ENCODE measurements around the gene HDGFL2. TPM values are rescaled to one million over a fixed set of nuclear protein-coding genes. Genes with fewer than 3 reads are reported as not detected.

HDGFL2 gene
- total and polyA plus RNA-seq, 4 donors, result 36.5 to 47.0 (median 38.8) TPM

DNA sequence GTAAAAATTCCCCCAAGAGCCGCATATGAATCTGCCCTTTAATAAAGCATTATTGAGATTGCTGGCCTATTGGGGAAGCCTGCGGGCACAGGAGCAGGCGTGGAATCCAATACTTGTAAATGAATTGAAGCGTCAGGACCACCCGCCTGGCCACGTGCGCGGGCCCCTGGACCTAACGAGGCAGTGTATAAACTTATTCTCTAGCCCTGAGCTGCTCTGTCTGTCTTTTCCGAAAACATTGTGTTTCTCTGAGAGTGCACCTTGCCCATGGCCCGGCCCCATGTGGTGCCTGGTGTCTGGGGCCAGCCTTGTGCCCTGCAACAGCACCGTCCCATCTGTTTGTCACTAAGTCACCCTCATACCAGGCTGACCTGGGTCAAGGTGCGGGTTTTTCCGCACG, 28.9 kb upstream of the HDGFL2 start:
- H3K9me3 ChIP-seq (ENCODE audit: control insufficient read depth in 4 of 4, insufficient read depth in 3 of 4, low read length in 3 of 4), result no peaks in the 10 kb centered on the region
- 93 to 95% methylated on average over 15 of the region's 15 CpGs for WGBS, 2 donors
- H3K4me1 ChIP-seq (ENCODE audit: control insufficient read depth in 5 of 5, insufficient read depth in 5 of 5, low read length in 5 of 5), result no peaks in the 10 kb centered on the region
- DNase-seq (no peak), ATAC-seq (ENCODE audit: insufficient read depth, low FRiP score) (no peak)
- no peak overlapping the region for H3K4me3 ChIP-seq
- H3K36me3 ChIP-seq (ENCODE audit: control insufficient read depth in 4 of 4, insufficient read depth in 4 of 4, low read length in 4 of 4), result peaks cover 9 to 44% (median 19%) of the 10 kb centered on the region in 4 donors
- H3K9ac ChIP-seq (ENCODE audit: insufficient read depth in 1 of 2, low read length in 2 of 2), result no peak overlapping the region
- TF ChIP-seq, protein P1, sequence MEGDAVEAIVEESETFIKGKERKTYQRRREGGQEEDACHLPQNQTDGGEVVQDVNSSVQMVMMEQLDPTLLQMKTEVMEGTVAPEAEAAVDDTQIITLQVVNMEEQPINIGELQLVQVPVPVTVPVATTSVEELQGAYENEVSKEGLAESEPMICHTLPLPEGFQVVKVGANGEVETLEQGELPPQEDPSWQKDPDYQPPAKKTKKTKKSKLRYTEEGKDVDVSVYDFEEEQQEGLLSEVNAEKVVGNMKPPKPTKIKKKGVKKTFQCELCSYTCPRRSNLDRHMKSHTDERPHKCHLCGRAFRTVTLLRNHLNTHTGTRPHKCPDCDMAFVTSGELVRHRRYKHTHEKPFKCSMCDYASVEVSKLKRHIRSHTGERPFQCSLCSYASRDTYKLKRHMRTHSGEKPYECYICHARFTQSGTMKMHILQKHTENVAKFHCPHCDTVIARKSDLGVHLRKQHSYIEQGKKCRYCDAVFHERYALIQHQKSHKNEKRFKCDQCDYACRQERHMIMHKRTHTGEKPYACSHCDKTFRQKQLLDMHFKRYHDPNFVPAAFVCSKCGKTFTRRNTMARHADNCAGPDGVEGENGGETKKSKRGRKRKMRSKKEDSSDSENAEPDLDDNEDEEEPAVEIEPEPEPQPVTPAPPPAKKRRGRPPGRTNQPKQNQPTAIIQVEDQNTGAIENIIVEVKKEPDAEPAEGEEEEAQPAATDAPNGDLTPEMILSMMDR (IDR thresholded peaks at IDR 0.05; ENCODE audit: control extremely low read depth, extremely low read depth), result no peak
- H3K27ac ChIP-seq (ENCODE audit: low read depth in 1 of 2, low read length in 1 of 2), result no peak overlapping the region
- H3K27me3 ChIP-seq (ENCODE audit: control insufficient read depth in 3 of 3, insufficient read depth in 3 of 3, low read length in 2 of 3), result no peaks in the 10 kb centered on the region

DNA sequence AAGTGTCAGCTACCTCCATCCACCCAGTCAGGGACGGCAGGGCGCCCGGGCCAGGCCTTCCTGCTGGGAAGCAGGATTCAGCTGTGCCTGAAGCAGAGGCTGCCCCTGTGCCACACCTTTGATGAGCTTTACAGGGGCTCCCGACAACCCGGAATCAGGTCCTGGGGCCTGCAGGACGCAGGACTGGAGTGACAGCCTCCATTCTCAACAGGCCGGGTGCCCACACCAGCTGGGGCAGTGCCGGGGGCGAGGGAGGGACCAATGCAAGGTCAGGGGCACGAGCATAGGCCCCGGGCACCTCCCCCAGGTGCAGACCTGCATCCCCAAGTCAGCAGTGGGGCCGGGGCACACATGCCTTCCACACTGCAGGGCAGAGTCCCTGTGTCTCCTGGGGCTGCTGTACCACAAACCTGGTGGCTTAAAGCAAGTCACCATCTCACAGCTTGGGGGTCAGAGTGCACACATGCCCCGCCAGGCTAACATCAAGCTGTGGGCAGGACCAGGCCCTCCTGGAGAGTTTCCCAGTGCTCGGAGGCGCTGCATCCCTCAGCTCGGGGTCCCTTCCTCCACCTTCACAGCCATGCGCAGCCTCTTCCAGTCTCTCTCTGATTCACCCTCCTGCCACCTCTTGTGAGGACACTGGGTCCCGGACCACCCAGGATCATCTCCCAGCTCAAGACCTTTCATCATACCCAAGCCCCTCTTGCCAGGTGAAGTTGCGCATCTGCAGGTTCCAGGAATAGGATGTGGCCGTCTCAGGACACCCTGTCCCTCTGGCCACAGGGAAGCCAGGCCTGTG, 27.9 kb upstream of the HDGFL2 start:
- Histone ChIP-seq H3K4me3 (no peak overlapping the region), H3K27me3 (ENCODE audit: control insufficient read depth in 3 of 3, insufficient read depth in 3 of 3, low read length in 2 of 3) (no peaks in the 10 kb centered on the region), H3K9ac (ENCODE audit: insufficient read depth in 1 of 2, low read length in 2 of 2) (no peak overlapping the region), H3K4me1 (ENCODE audit: control insufficient read depth in 5 of 5, insufficient read depth in 5 of 5, low read length in 5 of 5) (peaks cover 0 to 4% (median 0%) of the 10 kb centered on the region in 5 donors), H3K9me3 (ENCODE audit: control insufficient read depth in 4 of 4, insufficient read depth in 3 of 4, low read length in 3 of 4) (no peaks in the 10 kb centered on the region), H3K27ac (ENCODE audit: low read depth in 1 of 2, low read length in 1 of 2) (no peak overlapping the region), H3K36me3 (ENCODE audit: control insufficient read depth in 4 of 4, insufficient read depth in 4 of 4, low read length in 4 of 4) (peaks cover 8 to 54% (median 19%) of the 10 kb centered on the region in 4 donors)
- DNase-seq (no peak), ATAC-seq (ENCODE audit: insufficient read depth, low FRiP score) (no peak)
- TF ChIP-seq, protein P1 (IDR thresholded peaks at IDR 0.05; ENCODE audit: control extremely low read depth, extremely low read depth), result no peak
- 88 to 89% methylated on average over 20 of the region's 20 CpGs for WGBS, 2 donors

DNA sequence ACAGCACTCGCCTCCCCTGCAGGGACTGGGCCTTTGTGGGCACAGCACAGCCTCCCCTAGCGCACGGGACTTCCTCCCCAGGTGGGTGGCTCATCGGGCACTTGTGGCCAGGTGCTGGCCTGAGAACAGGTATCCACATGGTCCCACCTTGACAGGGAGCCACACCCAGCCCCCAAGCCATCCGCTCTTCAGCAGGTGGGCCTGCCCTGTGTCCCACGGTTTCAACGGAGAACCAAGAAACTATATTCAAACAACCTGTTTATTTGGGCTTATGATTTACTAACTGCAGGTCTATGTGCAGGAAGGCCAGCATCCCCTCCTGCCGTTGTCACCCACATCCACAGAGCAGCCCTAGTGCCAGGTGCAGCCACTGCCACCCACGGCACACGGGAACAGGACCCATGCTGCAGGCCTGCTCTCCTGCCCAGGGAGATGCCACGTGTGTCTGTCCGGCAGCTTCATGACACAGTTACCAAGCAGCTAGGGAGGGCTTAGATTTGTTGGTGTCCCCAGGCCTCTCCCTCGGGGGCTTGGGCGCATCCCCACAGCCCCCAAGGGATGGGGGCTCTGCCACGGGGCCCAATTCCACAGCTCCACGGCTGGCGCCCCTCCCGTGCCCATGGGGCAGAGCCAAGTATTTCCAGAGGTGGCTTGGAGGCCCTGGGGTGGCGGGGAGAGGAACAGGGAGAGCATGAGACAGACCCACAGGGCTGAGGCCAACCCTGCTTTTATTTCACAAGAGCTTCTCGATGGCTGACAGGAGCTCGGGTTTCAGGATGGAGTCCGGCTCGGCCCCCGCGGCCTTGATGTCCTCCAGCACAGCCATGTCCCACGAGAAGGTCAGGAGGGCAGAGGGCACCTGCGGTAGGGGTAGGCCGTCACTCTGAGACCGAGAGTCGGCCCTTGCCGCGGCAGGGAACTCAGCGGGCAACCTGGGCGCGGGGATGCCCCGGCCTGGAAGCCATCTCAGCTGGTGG, 27.0 kb upstream of the HDGFL2 start:
- no peak for DNase-seq
- H3K4me1 ChIP-seq (ENCODE audit: control insufficient read depth in 5 of 5, insufficient read depth in 5 of 5, low read length in 5 of 5), result peaks cover 0 to 5% (median 0%) of the 10 kb centered on the region in 5 donors
- TF ChIP-seq, protein P1 (IDR thresholded peaks at IDR 0.05; ENCODE audit: control extremely low read depth, extremely low read depth), result no peak
- no peak overlapping the region for H3K9ac ChIP-seq (ENCODE audit: insufficient read depth in 1 of 2, low read length in 2 of 2)
- no peak overlapping the region for H3K4me3 ChIP-seq
- no peaks in the 10 kb centered on the region for H3K9me3 ChIP-seq (ENCODE audit: control insufficient read depth in 4 of 4, insufficient read depth in 3 of 4, low read length in 3 of 4)
- no peak for ATAC-seq (ENCODE audit: insufficient read depth, low FRiP score)
- H3K27me3 ChIP-seq (ENCODE audit: control insufficient read depth in 3 of 3, insufficient read depth in 3 of 3, low read length in 2 of 3), result no peaks in the 10 kb centered on the region
- H3K36me3 ChIP-seq (ENCODE audit: control insufficient read depth in 4 of 4, insufficient read depth in 4 of 4, low read length in 4 of 4), result peaks cover 9 to 60% (median 21%) of the 10 kb centered on the region in 4 donors
- 84 to 85% methylated on average over 34 to 36 of the region's 36 CpGs for WGBS, 2 donors
- H3K27ac ChIP-seq (ENCODE audit: low read depth in 1 of 2, low read length in 1 of 2), result no peak overlapping the region

Measured in lung (tissue), 12 donors.